Measurements from ENCODE around the gene SVOPL. TPM values are rescaled to one million over a fixed set of nuclear protein-coding genes. Genes with fewer than 3 reads are reported as not detected.

SVOPL gene
- total RNA-seq, 1 experiment from 2014 or later: 1.1 TPM

- Histone ChIP-seq H4K20me1 (ENCODE audit: control insufficient read depth, insufficient read depth, insufficient read length) (no peaks in the 10 kb centered on the region), H3K4me2 (ENCODE audit: insufficient read depth, insufficient read length, low read length) (no peak overlapping the region), H3K4me1 (ENCODE audit: insufficient read depth, low read length) (no peaks in the 10 kb centered on the region), H3K79me2 (ENCODE audit: insufficient read depth, low read length) (no peaks in the 10 kb centered on the region), H4K91ac (ENCODE audit: insufficient read length, low read depth, low read length) (no peak overlapping the region), H3K9ac (ENCODE audit: extremely low read depth, insufficient read length, low read length) (no peak overlapping the region), H3T11ph (ENCODE audit: low read length) (no peak overlapping the region), H2BK120ac (ENCODE audit: low read depth, low read length, poor library complexity, severe bottlenecking) (no peak overlapping the region), H3K18ac (ENCODE audit: insufficient read length, low read depth, low read length) (no peak overlapping the region), H3K4ac (ENCODE audit: low read depth, low read length) (no peak overlapping the region), H4K8ac (replicated peaks; ENCODE audit: insufficient read length, low read depth, low read length) (no peak overlapping the region), H3K79me1 (ENCODE audit: insufficient read depth, low read depth, low read length, poor library complexity, severe bottlenecking) (no peaks in the 10 kb centered on the region), H3K23me2 (ENCODE audit: insufficient read length, low read depth, low read length, poor library complexity, severe bottlenecking) (no peaks in the 10 kb centered on the region), H2BK20ac (ENCODE audit: low read depth, low read length, poor library complexity, severe bottlenecking) (no peak overlapping the region), H2BK5ac (ENCODE audit: insufficient read length, low read length) (no peak overlapping the region), H3K9me3 (ENCODE audit: control insufficient read depth, low read depth, low read length) (no peaks in the 10 kb centered on the region), H3K14ac (ENCODE audit: insufficient read depth, low read length) (no peak overlapping the region), H2AK5ac (ENCODE audit: insufficient read length, low read length) (no peak overlapping the region), H3K23ac (ENCODE audit: insufficient read length, low read depth, low read length) (no peak overlapping the region), H2BK15ac (ENCODE audit: low read depth, low read length) (no peak overlapping the region), H3K27ac (ENCODE audit: insufficient read length, low read depth, low read length) (no peak overlapping the region), H2BK12ac (ENCODE audit: insufficient read length, low read depth, low read length) (no peak overlapping the region), H3K56ac (ENCODE audit: insufficient read length, low read depth, low read length) (no peak overlapping the region), H4K5ac (ENCODE audit: insufficient read length, low read depth, low read length) (no peak overlapping the region), H3K27me3 (ENCODE audit: insufficient read depth, low read length) (no peaks in the 10 kb centered on the region), H2AFZ (ENCODE audit: low read length) (no peak overlapping the region)
- H3K27me3 Mint-ChIP-seq (ENCODE audit: low read depth): no peaks in the 10 kb centered on the region; the same call in 1 of the 2 replicates
- no peaks in the 10 kb centered on the region for H3K9me3 Mint-ChIP-seq
- no peak overlapping the region for H3K4me3 Mint-ChIP-seq
- no peaks in the 10 kb centered on the region for H3K36me3 Mint-ChIP-seq (ENCODE audit: insufficient read depth in 1 of 3, low read depth in 3 of 3)
- no peak for TF ChIP-seq CTCF (conservative IDR thresholded peaks at IDR 0.05)
- H3K4me1 Mint-ChIP-seq: peaks cover 25 to 30% of the 10 kb centered on the region in 2 experiments
- no peak for DNase-seq
- H3K27ac Mint-ChIP-seq: no peak overlapping the region; a peak in 1 of 7 replicates
- WGBS (ENCODE audit: extremely low coverage, insufficient read length, low lambda C conversion rate): no CpG with 5 or more reads among the region's 3 CpGs
Observed at GRCh38 chr7:138749960-138750359, 48.8 kb upstream of the SVOPL start.
